K562 (cell line): Measurements from ENCODE around the gene RGL2. TPM values are rescaled to one million over a fixed set of nuclear protein-coding genes. Genes with fewer than 3 reads are reported as not detected.

ENCODE experiments used
- ATAC-seq: fragments of 200-7000 bp; cut with Tn5 transposase; 3 replicates; pipeline ENCODE4 v1.9.1; 2020; ENCODE audit warnings: moderate library complexity
- BruUV-seq: library from RNA; stranded (reverse); fragments of 400-500 nt; replicated peaks from 2 replicates; lab custom pipeline; 2021; lab: Mats Ljungman, UMichigan
- CTCF ChIA-PET: fragments of 300-600 bp; formaldehyde crosslinking; extraction: SDS; loops from one replicate; lab custom pipeline; 2021; ENCODE audit warnings: low intra/inter-chr PET ratio; lab: Yijun Ruan, JAX
- POLR2A ChIA-PET: fragments of 300-600, 350-650 bp; sonication (Branson Sonifier 250); formaldehyde crosslinking; extraction: SDS; loops from one replicate; lab custom pipeline; 2021; ENCODE audit warnings: antibody characterized with exemption, inconsistent platforms; lab: Yijun Ruan, JAX
- DNase-seq, 4 experiments: peaks; one replicate each; pipeline versions ENCODE4 v3.0.0 to v3.0.0-alpha.2; 2011 to 2018; ENCODE audit warnings: low spot score in 3 of 4, mixed read lengths in 3 of 4; ENCODE audit errors: extremely low read depth in 1 of 4
- FAIRE-seq: peaks from 2 replicates; lab custom pipeline; 2011; peaks lifted over from hg19 to GRCh38; lab: Jason Lieb, UNC
- H2AFZ ChIP-seq: 2 replicates; pipeline ENCODE4 v1.6.0; 2011; ENCODE audit warnings: low read depth, low read length, control low read depth, inconsistent platforms
- H3K27ac ChIP-seq: fragments of 200-600 bp; 3 replicates; pipeline ENCODE4 v1.8.0; 2011; ENCODE audit warnings: low read depth, mild to moderate bottlenecking, control low read depth, inconsistent platforms, low read length, moderate library complexity, mixed read lengths; ENCODE audit errors: extremely low read depth
- H3K27me3 ChIP-seq, 2 experiments: fragments of 300-600 bp in 1 of 2; 2 replicates in 1 of 2; 3 replicates in 1 of 2; pipeline versions ENCODE4 v1.6.0 to v1.8.0; 2011; ENCODE audit warnings: inconsistent platforms in 2 of 2, low read length in 2 of 2, mild to moderate bottlenecking in 1 of 2, mixed read lengths in 1 of 2, moderate library complexity in 1 of 2; ENCODE audit not compliant: control insufficient read depth in 2 of 2, insufficient read depth in 2 of 2
- H3K36me3 ChIP-seq: fragments of 300-600 bp; 3 replicates; pipeline ENCODE4 v1.8.0; 2011; ENCODE audit warnings: mild to moderate bottlenecking, low read length, inconsistent platforms; ENCODE audit not compliant: control insufficient read depth, insufficient read depth
- H3K4me1 ChIP-seq, 2 experiments: fragments of 200-600 bp in 1 of 2; replicated peaks in 1 of 2; 2 replicates in 1 of 2; 3 replicates in 1 of 2; pipeline versions ENCODE4 v1.5.1 to v1.8.0; 2011; ENCODE audit warnings: inconsistent platforms in 2 of 2, low read length in 2 of 2, mild to moderate bottlenecking in 1 of 2, mixed read lengths in 1 of 2, moderate library complexity in 1 of 2; ENCODE audit not compliant: control insufficient read depth in 2 of 2, insufficient read depth in 2 of 2
- H3K4me2 ChIP-seq: 2 replicates; pipeline ENCODE4 v1.6.1; 2011; ENCODE audit warnings: low read length, control low read depth, inconsistent platforms, mixed read lengths; ENCODE audit not compliant: insufficient read depth
- H3K4me3 ChIP-seq: fragments of 200-600 bp; sonication (generic), shearing (Covaris generic); 2 replicates; pipeline ENCODE4 v1.5.1; 2016; ENCODE audit warnings: control low read depth, inconsistent platforms
- H3K79me2 ChIP-seq: fragments of 200-600 bp; 3 replicates; pipeline ENCODE4 v1.8.0; 2011; ENCODE audit warnings: low read length, inconsistent platforms; ENCODE audit not compliant: control insufficient read depth, insufficient read depth
- H3K9ac ChIP-seq, 2 experiments: 2 replicates each; pipeline versions ENCODE4 v1.6.0 to v1.6.1; 2011; ENCODE audit warnings: low read depth in 2 of 2, low read length in 2 of 2, control low read depth in 1 of 2, inconsistent platforms in 1 of 2, mild to moderate bottlenecking in 1 of 2, mixed read lengths in 1 of 2; ENCODE audit not compliant: insufficient read depth in 1 of 2
- H3K9me1 ChIP-seq: one replicate; pipeline ENCODE4 v1.6.0; 2011; ENCODE audit warnings: inconsistent platforms, mild to moderate bottlenecking, low read length, moderate library complexity; ENCODE audit not compliant: control insufficient read depth, insufficient read depth
- H3K9me3 ChIP-seq: replicated peaks from 2 replicates; pipeline ENCODE4 v1.5.1; 2011; ENCODE audit warnings: low read depth, low read length, inconsistent platforms; ENCODE audit not compliant: control insufficient read depth, insufficient read depth
- H4K20me1 ChIP-seq: replicated peaks from 2 replicates; pipeline ENCODE4 v1.6.1; 2011; ENCODE audit warnings: low read length, inconsistent platforms, mixed read lengths; ENCODE audit not compliant: control insufficient read depth, insufficient read depth
- ATF3 ChIP-seq, 2 experiments: fragments of 450-650 bp in 1 of 2; sonication (generic) in 1 of 2; formaldehyde crosslinking in 1 of 2; IDR thresholded peaks in 1 of 2; conservative IDR thresholded peaks in 1 of 2; 2 replicates each; pipeline versions ENCODE4 v1.6.1 to v1.8.1; 2016 to 2023; ENCODE audit warnings: mild to moderate bottlenecking in 2 of 2, moderate library complexity in 2 of 2, inconsistent platforms in 1 of 2, missing genetic modification reagents in 1 of 2
- NR2C2 ChIP-seq, 2 experiments: fragments of 200-800 bp in 1 of 2; sonication (Bioruptor generic) in 1 of 2; sonication (generic) in 1 of 2; formaldehyde crosslinking in 1 of 2; IDR thresholded peaks; 2 replicates each; pipeline versions ENCODE4 v1.6.1 to v1.8.0; 2016 to 2022; ENCODE audit warnings: mild to moderate bottlenecking in 1 of 2, missing compliant biosample characterization in 1 of 2, missing genetic modification characterization in 1 of 2, missing genetic modification reagents in 1 of 2
- POLR2G ChIP-seq: fragments of 200-400 bp; formaldehyde crosslinking; IDR thresholded peaks from 2 replicates; pipeline ENCODE4 v1.6.1; 2017; ENCODE audit warnings: low read depth, mild to moderate bottlenecking, antibody characterized with exemption, low read length, moderate library complexity
- RBFOX2 ChIP-seq: fragments of 200-400 bp; formaldehyde crosslinking; IDR thresholded peaks from 2 replicates; pipeline ENCODE4 v1.6.1; 2017; ENCODE audit warnings: low read depth, mild to moderate bottlenecking, low read length, moderate library complexity
- ZC3H4 ChIP-seq: sonication (generic); formaldehyde crosslinking; IDR thresholded peaks from 2 replicates; pipeline ENCODE4 v1.9.0; 2021; ENCODE audit warnings: missing genetic modification reagents, borderline replicate concordance
- ZKSCAN8 ChIP-seq: fragments of 200-800 bp; sonication (Bioruptor generic); IDR thresholded peaks from 2 replicates; pipeline ENCODE4 v1.6.1; 2016; ENCODE audit warnings: missing genetic modification characterization, missing compliant biosample characterization
- WGBS: fragments of 100-300 bp; shearing (Covaris generic); methylation state at CpG from one replicate; pipeline ENCODE4 v1.1.6; 2016; ENCODE audit warnings: low coverage, mixed read lengths; ENCODE audit not compliant: insufficient coverage; ENCODE audit errors: missing lambda C conversion rate; 5-methylcytosine and 5-hydroxymethylcytosine counted together
- in situ Hi-C: fragments of 300-500 bp; cut with MboI; formaldehyde crosslinking; loops from 4 replicates; pipeline ENCODE4 v1.15.0; 2018; ENCODE audit warnings: inconsistent platforms, mixed read lengths
- intact Hi-C: fragments of 100-400 bp; cut with micrococcal nuclease; formaldehyde crosslinking; loops from 2 replicates; pipeline ENCODE4 v1.14.2; 2022
- polyA plus RNA-seq, 8 experiments: library from polyadenylated mRNA; depleted of rRNA in 4 of 8; stranded (reverse) in 5 of 8; unstranded in 3 of 8; fragments of >200 nt; fragmentation: Nextera tagmentation in 2 of 8; fragmentation: Illumina TruSeq in 1 of 8; extraction: Ambion mirVana in 2 of 8; extraction: Trizol in 1 of 8; gene quantifications; 2 replicates each; pipeline versions ENCODE4 v1.2.1 to v1.2.3, GENCODE V29; 2011 to 2014; ENCODE audit warnings: inconsistent platforms in 1 of 8, missing spikeins in 1 of 8
- total RNA-seq, 7 experiments: library from RNA; depleted of rRNA in 6 of 7; stranded (reverse); fragments of >200 nt in 6 of 7; fragmentation: Illumina TruSeq in 2 of 7; extraction: Trizol in 2 of 7; gene quantifications; 2 replicates each; pipeline versions ENCODE4 v1.2.1 to v1.2.3, GENCODE V29; 2011 to 2021; ENCODE audit warnings: low replicate concordance in 1 of 7
- TF ChIP-seq, protein P1 (sequence below): sonication (generic); formaldehyde crosslinking; IDR thresholded peaks from 2 replicates; pipeline ENCODE4 v1.8.0; 2022; ENCODE audit warnings: mild to moderate bottlenecking, missing genetic modification reagents

RGL2 gene
- total and polyA plus RNA-seq, 9 of the 15 experiments (the other 6 are each of a cell fraction or from before 2014, with no cell fraction given) = 1.8 to 57.1 (median 19.5) TPM

GRCh38 chr6:33280539-33280938 is 18.2 kb downstream of the RGL2 start:
- BruUV-seq = no TSS peak
- H3K4me1 ChIP-seq = peaks cover 16 to 39% of the 10 kb centered on the region in 2 experiments; a peak in 4 of 5 replicates
- H3K79me2 ChIP-seq = peaks cover 10% of the 10 kb centered on the region
- CTCF ChIA-PET = interaction anchor here (1.2 to 6.6 kb wide), 7 partner anchors 19 to 145 kb away, joined by 5 to 64 read pairs (median 14); partner anchors contain the start of genes CUTA, KIFC1 and RGL2
- no peaks in the 10 kb centered on the region for H3K27me3 ChIP-seq
- POLR2A ChIA-PET = interaction anchor here (0.7 to 8.1 kb wide), 4 partner anchors 8 to 19 kb away, joined by 3 to 90 read pairs (median 10); partner anchors contain the start of genes PFDN6, RPS18, VPS52 and WDR46
- WGBS = 89% methylated on average over 6 of the region's 6 CpGs
- FAIRE-seq (no peak), DNase-seq (no peak), ATAC-seq (no peak)
- H3K9ac ChIP-seq = peak overlapping the region in 1 of 2 experiments; percentile 30; a peak in 2 of 4 replicates
- H3K27ac ChIP-seq = no peak overlapping the region
- no peak overlapping the region; the same call in 1 of the 2 replicates for H3K4me2 ChIP-seq
- 0 out of 2 replicates have a peak, but pooled peaks have one; percentile 41 for TF ChIP-seq ZC3H4
- TF ChIP-seq ZKSCAN8 (CRISPR knock-in tag) = no peak
- peak; percentile 51 for TF ChIP-seq RBFOX2
- TF ChIP-seq POLR2G = peak; percentile 55
- no peak for TF ChIP-seq NR2C2 (CRISPR knock-in tag; IDR thresholded peaks at IDR 0.05)
- TF ChIP-seq NR2C2 (tag; IDR thresholded peaks at IDR 0.05) = 0 out of 2 replicates have a peak, but pooled peaks have one; percentile 2
- TF ChIP-seq, protein P1, sequence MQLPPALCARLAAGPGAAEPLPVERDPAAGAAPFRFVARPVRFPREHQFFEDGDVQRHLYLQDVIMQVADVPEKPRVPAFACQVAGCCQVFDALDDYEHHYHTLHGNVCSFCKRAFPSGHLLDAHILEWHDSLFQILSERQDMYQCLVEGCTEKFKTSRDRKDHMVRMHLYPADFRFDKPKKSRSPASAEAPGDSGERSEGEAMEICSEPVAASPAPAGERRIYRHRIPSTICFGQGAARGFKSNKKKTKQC = 0 out of 2 replicates have a peak, but pooled peaks have one; percentile 30
- TF ChIP-seq ATF3 (IDR thresholded peaks at IDR 0.05) = no peak
- TF ChIP-seq ATF3 (CRISPR knock-in tag; conservative IDR thresholded peaks at IDR 0.05) = no peak
- no peaks in the 10 kb centered on the region for H3K9me1 ChIP-seq
- in situ Hi-C loops = no loop called here
- H2AFZ ChIP-seq = no peak overlapping the region
- intact Hi-C loops = loop anchor here (1.0 to 2.0 kb wide), 4 partner anchors 19 to 146 kb away; no protein-coding TSS in a partner anchor
- no peaks in the 10 kb centered on the region for H3K9me3 ChIP-seq
- H4K20me1 ChIP-seq = peaks cover 13% of the 10 kb centered on the region
- H3K4me3 ChIP-seq = no peak overlapping the region
- H3K36me3 ChIP-seq = peaks cover 89% of the 10 kb centered on the region
